DMS114 treated with DMSO at 0.1 percent for 48 hours (cell line): Measurements from ENCODE around the gene BARX1.
"Not testable (repeated sequence)": the region's sequence is repeated elsewhere in the genome, so short reads cannot be mapped to it uniquely, and the experiment has no call there.

Experiments
- DNase-seq: peaks from one replicate; lab custom pipeline; 2025; ENCODE audit not compliant: unreplicated experiment; lab: John Stamatoyannopoulos, UW

Gene BARX1, protein sequence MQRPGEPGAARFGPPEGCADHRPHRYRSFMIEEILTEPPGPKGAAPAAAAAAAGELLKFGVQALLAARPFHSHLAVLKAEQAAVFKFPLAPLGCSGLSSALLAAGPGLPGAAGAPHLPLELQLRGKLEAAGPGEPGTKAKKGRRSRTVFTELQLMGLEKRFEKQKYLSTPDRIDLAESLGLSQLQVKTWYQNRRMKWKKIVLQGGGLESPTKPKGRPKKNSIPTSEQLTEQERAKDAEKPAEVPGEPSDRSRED

GRCh38 chr9:93955111-93955980 is at the start of gene BARX1:
Gene BARX1 (minus strand): TSS chr9:93955355. CDS start chr9:93955146, 209 bp downstream.
- peak; percentile 40 for DNase-seq

DNA sequence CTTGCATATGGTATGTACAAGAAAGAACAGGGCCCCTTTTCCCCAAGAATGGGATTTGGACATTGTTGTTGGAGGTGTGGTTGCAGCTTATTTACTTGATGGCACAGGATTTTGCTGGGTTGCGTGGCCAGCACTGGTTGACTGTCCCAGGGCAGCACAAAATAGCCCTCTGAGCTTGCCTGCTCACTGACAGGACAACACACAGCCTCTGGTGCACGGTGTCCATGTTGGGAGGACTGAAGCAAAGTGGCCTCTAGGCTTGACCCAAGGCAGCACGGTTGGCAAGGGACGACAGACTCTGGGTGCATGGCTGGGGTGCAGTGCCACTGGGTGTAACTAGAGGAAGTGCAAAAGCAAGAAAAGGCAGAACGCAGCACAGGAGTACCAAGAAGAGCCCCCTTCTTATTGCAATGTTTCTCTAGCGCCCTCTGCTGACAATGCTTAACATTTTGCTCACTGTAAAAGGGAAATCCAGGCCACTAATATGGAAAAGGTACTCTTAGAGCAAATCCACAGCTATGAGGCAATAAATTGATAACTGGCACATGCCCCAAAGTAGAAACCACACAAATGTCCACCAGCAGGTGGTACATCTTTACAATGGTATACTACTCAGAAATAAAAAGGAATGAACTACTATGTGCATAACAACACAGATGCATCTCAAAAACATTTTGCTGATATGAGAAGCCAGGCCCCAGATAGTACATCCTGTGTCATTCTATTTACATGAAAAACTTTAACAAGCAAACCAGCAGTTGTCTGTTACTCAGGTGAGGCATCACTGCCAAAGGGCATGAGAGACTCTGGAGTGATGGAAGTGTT is 47.4 kb upstream of the BARX1 start:
- peak; percentile 1 for DNase-seq

GRCh38 chr9:93996863-93997262 is 41.7 kb upstream of the BARX1 start:
- no peak for DNase-seq

- no peak for DNase-seq
Measured at GRCh38 chr9:93996367-93996766, 41.2 kb upstream of the BARX1 start.

GRCh38 chr9:93994545-93994944 is 39.4 kb upstream of the BARX1 start:
- no peak for DNase-seq

DNA sequence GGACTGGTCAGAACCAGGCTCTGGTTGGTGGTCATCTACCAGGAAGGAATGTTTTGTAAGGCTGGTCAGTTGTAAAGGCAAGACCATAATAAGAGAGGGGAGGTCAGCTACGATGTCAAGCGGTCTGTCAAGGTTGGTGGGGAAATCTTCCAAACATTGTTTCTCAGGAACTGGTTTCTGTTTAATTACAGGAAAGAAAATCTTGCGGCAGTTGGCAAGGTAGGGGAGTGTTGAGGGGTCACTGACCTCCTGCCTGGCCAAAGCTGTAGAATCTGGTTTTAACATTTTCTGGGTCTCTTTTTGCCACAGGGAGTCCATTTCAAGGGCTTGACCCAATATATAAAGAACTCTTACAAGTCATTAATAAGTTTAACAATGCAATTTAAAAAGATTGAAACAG is 39.0 kb upstream of the BARX1 start:
- DNase-seq = no peak

DNA sequence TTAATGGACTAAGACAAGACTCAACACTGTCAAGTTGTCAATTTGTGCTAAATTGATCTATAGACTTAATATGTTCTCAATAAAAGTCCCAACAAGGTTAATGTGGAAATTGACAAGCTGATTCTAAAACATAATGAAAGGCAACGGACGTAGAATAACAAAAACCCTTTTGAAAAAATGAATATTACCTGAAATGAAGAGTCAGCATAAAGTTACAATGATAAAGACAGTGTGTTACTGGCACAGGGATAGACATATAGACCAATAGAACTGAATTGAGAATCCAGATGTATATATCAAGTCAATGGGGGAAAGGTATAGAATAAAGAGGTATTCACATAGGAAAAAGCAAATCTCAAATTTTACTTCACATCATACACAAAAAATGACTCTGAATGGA is 37.7 kb upstream of the BARX1 start:
- no peak for DNase-seq

DNA sequence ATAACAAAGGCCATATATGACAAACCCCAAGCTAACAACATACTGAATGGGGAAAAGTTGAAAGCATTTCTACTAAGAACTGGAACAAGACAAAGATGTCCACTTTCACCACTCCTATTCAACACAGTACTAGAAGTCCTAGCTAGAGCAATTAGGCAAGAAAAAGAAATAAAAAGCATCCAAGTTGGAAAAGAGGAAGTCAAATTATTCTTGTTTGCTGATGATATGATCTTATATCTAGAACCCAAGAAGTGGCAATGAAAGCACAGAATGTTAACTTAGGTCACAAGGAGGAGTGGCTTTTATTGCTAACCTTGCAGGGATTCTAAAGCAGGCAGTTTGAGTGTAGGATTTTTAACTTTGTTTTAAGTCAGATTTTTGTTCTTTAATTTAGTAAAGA is 35.3 kb upstream of the BARX1 start:
- no peak for DNase-seq

DNA sequence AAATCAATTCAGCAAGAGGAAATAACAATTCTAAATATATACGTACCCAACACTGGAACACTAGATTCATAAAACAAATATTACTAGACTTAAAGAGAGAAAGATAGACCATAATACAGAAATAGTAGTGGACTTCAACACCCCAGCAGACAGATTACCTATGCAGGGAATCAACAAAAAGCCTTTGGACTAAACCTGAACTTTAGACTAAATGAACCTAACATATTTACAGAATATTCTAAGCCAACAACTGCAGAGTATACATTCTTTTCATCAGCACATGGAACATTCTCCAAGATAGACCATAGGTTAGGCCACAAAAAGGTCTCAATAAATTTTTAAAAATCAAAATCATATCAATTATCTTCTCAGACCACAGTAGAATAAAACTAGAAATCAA is 32.9 kb upstream of the BARX1 start:
- DNase-seq = no peak

GRCh38 chr9:93984860-93985259 is 29.7 kb upstream of the BARX1 start:
- no peak for DNase-seq

GRCh38 chr9:93983875-93984274 is 28.7 kb upstream of the BARX1 start:
- no peak for DNase-seq

DNA sequence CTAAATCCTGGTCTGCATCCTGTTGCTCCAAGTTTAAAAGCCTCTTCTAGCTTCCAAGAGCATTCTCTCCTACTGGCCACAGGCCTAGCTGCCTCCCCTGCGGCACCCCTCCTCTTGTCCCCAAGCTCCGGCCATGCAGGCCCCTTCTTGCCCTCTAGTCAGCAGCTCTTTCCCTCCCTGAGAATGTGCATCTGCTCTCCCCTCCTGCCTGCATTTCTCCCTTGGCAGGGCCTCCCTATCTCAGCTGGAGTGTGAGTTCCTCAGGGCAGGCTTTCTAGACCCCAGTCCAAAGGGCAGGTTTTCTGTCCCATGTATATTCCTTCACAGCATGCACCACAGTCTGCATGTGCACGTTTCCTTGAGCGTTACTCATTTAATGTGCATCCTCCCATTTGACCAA is 24.6 kb upstream of the BARX1 start:
- no peak for DNase-seq

- no peak for DNase-seq
Measured at GRCh38 chr9:93978551-93978950, 23.4 kb upstream of the BARX1 start.

GRCh38 chr9:93976973-93977372 is 21.8 kb upstream of the BARX1 start:
- DNase-seq = no peak

- no peak for DNase-seq
Measured at GRCh38 chr9:93976081-93976480, 20.9 kb upstream of the BARX1 start.

DNA sequence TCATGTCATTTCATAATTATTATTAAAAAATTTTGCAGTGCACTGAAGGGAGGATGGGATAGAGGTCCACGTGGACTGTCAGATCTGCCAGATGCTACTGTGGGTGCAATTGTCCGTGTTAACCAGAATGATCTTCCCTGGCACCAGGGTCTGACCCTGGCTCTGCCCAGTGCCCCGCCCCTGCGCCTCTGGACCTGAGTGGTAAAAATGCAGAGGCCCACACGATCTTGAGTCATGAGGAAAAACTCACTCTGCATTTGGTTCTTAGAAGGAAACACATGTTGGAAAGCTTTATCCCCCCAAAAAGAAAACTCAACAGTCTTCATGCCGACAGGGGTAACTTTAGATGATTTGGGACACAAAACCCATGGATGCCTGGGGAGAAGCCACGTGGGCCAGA is 20.1 kb upstream of the BARX1 start:
- no peak for DNase-seq

DNA sequence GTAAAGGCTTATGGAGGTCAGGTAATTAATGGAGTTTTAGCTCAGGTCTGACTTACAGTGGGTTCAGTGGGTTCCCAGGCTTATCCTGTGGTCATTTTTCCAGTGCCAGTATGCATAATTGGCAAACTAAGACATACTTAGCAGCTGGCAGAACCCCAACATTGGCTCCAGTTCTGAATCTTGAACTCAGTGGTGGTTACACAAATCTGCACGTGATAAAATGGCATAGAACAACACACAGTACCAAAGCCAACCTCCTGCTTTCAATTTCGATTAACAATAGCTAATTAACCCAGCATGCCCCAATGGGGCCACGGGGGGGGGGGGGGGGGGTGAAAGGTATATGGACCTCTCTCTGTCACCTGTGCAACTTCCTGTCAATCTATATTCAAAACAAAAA is 19.0 kb upstream of the BARX1 start:
- no peak for DNase-seq

GRCh38 chr9:93972655-93973054 is 17.5 kb upstream of the BARX1 start:
- DNase-seq = not testable (repeated sequence)

- DNase-seq = no peak
Measured at GRCh38 chr9:93969328-93969661, 14.1 kb upstream of the BARX1 start.

DNA sequence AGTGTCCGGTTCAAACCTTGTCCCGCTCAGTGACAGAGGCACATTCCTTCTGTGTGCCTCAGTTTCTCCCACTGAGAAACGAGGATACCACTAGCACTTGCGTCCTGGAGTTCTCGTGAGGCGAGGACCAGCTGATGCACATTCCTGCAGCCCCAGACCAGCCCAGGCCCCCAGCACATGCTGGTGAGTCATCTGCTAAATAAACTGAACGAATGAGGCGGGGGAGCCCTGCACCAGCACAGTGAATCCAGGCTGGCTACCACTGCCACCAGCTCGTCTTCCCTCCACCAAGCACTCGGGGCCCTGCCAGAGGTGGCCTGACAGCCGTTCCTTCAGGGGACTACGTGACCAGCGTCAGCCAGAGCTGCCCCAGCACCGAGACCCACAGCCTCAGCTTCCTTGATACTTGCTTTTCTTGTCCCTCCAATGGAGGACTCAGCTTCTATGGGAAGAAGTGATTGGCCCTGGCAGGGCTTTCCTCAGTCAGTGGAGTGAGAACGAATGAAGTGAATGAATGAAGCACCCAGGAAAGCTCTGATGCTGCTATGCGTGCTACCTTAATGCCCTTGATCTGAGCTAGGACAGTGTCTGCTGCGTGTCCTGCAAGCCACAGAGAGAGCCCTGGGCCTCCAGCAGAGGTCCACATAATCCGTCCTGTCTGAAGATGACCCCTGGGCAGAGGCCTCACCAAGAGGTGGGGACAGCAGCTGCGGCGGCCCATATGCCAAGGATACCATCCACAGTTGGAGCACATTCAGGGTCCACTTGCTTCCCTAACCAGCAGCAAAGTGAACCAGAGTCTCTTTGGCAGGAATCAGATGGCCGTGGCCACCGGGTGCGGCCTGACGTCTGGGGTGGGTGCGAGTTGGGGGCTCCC is 13.5 kb upstream of the BARX1 start:
- no peak for DNase-seq
